Measurements from ENCODE around the gene HS3ST4.

HS3ST4 gene

DNA sequence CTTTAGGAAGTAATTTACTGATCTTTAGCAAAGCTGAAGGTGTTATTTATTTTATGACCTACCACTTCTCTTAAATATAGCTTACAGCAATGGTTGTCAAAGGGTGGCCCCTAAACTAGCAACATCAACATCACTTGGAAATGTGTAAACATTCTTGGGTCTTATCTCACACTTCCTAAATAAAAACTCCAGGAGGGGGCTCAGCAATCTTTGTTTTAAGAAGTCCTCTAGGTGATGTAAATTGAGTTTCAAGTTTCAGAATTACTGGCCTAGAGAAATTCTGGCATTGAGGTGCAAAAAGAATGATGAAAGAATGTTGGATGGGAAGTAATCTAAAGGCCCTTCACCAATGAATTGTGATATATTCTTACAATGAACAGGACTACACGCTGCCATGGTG is 142.3 kb downstream of the HS3ST4 start:
- no peaks in the 10 kb centered on the region for H3K36me3 ChIP-seq (replicated peaks; ENCODE audit: low read depth, low read length)
- H3K9me3 ChIP-seq (ENCODE audit: insufficient read depth, low read length): no peaks in the 10 kb centered on the region
- H3K9ac ChIP-seq (ENCODE audit: low read length): no peak overlapping the region
- no peak overlapping the region for H3K27ac ChIP-seq (ENCODE audit: low read length)
- 0 out of 2 replicates have a peak, but pooled peaks cover 7% of the 10 kb centered on the region for H3K27me3 ChIP-seq (ENCODE audit: low read depth, low read length)
- H4K20me1 ChIP-seq (ENCODE audit: insufficient read depth, low read length): no peaks in the 10 kb centered on the region
- H3K4me3 ChIP-seq (ENCODE audit: low read length): no peak overlapping the region
- 0 out of 2 replicates have a peak, but pooled peaks cover 4% of the 10 kb centered on the region for H3K4me1 ChIP-seq (ENCODE audit: low read length)
- H3K4me2 ChIP-seq (ENCODE audit: low read length): no peak overlapping the region
- no peak overlapping the region for H2AFZ ChIP-seq (ENCODE audit: low read depth, low read length)
- TF ChIP-seq, protein P1, sequence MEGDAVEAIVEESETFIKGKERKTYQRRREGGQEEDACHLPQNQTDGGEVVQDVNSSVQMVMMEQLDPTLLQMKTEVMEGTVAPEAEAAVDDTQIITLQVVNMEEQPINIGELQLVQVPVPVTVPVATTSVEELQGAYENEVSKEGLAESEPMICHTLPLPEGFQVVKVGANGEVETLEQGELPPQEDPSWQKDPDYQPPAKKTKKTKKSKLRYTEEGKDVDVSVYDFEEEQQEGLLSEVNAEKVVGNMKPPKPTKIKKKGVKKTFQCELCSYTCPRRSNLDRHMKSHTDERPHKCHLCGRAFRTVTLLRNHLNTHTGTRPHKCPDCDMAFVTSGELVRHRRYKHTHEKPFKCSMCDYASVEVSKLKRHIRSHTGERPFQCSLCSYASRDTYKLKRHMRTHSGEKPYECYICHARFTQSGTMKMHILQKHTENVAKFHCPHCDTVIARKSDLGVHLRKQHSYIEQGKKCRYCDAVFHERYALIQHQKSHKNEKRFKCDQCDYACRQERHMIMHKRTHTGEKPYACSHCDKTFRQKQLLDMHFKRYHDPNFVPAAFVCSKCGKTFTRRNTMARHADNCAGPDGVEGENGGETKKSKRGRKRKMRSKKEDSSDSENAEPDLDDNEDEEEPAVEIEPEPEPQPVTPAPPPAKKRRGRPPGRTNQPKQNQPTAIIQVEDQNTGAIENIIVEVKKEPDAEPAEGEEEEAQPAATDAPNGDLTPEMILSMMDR (IDR thresholded peaks at IDR 0.05; ENCODE audit: low read depth, low read length): no peak
- no peak for TF ChIP-seq EZH2phosphoT487 (IDR thresholded peaks at IDR 0.05; ENCODE audit: low read depth)
- H3K79me2 ChIP-seq (ENCODE audit: low read length): no peaks in the 10 kb centered on the region

- H3K9ac ChIP-seq (ENCODE audit: low read length): no peak overlapping the region
- no peaks in the 10 kb centered on the region for H3K36me3 ChIP-seq (replicated peaks; ENCODE audit: low read depth, low read length)
- TF ChIP-seq, protein P1 (IDR thresholded peaks at IDR 0.05; ENCODE audit: low read depth, low read length): no peak
- no peak for TF ChIP-seq EZH2phosphoT487 (IDR thresholded peaks at IDR 0.05; ENCODE audit: low read depth)
- no peaks in the 10 kb centered on the region for H4K20me1 ChIP-seq (ENCODE audit: insufficient read depth, low read length)
- 0 out of 2 replicates have a peak, but pooled peaks cover 7% of the 10 kb centered on the region for H3K27me3 ChIP-seq (ENCODE audit: low read depth, low read length)
- no peaks in the 10 kb centered on the region for H3K9me3 ChIP-seq (ENCODE audit: insufficient read depth, low read length)
- no peak overlapping the region for H3K4me3 ChIP-seq (ENCODE audit: low read length)
- H2AFZ ChIP-seq (ENCODE audit: low read depth, low read length): no peak overlapping the region
- H3K4me2 ChIP-seq (ENCODE audit: low read length): no peak overlapping the region
- 0 out of 2 replicates have a peak, but pooled peaks cover 4% of the 10 kb centered on the region for H3K4me1 ChIP-seq (ENCODE audit: low read length)
- H3K27ac ChIP-seq (ENCODE audit: low read length): no peak overlapping the region
- no peaks in the 10 kb centered on the region for H3K79me2 ChIP-seq (ENCODE audit: low read length)
Measured at GRCh38 chr16:25835126-25835525, 143.4 kb downstream of the HS3ST4 start.

- Histone ChIP-seq H3K9me3 (ENCODE audit: insufficient read depth, low read length) (no peaks in the 10 kb centered on the region), H3K4me2 (ENCODE audit: low read length) (peak overlapping the region; percentile 64), H3K4me3 (ENCODE audit: low read length) (peak overlapping the region; percentile 67), H3K79me2 (ENCODE audit: low read length) (no peaks in the 10 kb centered on the region), H4K20me1 (ENCODE audit: insufficient read depth, low read length) (no peaks in the 10 kb centered on the region), H3K27ac (ENCODE audit: low read length) (no peak overlapping the region), H3K9ac (ENCODE audit: low read length) (no peak overlapping the region), H2AFZ (ENCODE audit: low read depth, low read length) (peak overlapping the region; percentile 72), H3K27me3 (ENCODE audit: low read depth, low read length) (peaks cover 14% of the 10 kb centered on the region; the same call in 1 of the 2 replicates), H3K36me3 (replicated peaks; ENCODE audit: low read depth, low read length) (no peaks in the 10 kb centered on the region), H3K4me1 (ENCODE audit: low read length) (0 out of 2 replicates have a peak, but pooled peaks cover 4% of the 10 kb centered on the region)
- TF ChIP-seq EZH2phosphoT487 (IDR thresholded peaks at IDR 0.05; ENCODE audit: low read depth): no peak
- TF ChIP-seq, protein P1 (IDR thresholded peaks at IDR 0.05; ENCODE audit: low read depth, low read length): peak; percentile 82
Measured at GRCh38 chr16:25838724-25839186, 147.0 kb downstream of the HS3ST4 start.

GRCh38 chr16:25841761-25842160 is 150.0 kb downstream of the HS3ST4 start:
- Histone ChIP-seq H3K4me2 (ENCODE audit: low read length) (no peak overlapping the region), H3K79me2 (ENCODE audit: low read length) (no peaks in the 10 kb centered on the region), H3K4me3 (ENCODE audit: low read length) (no peak overlapping the region), H3K4me1 (ENCODE audit: low read length) (0 out of 2 replicates have a peak, but pooled peaks cover 4% of the 10 kb centered on the region), H3K36me3 (replicated peaks; ENCODE audit: low read depth, low read length) (no peaks in the 10 kb centered on the region), H3K27me3 (ENCODE audit: low read depth, low read length) (peaks cover 11% of the 10 kb centered on the region; the same call in 1 of the 2 replicates), H3K9ac (ENCODE audit: low read length) (no peak overlapping the region), H4K20me1 (ENCODE audit: insufficient read depth, low read length) (no peaks in the 10 kb centered on the region), H2AFZ (ENCODE audit: low read depth, low read length) (no peak overlapping the region), H3K9me3 (ENCODE audit: insufficient read depth, low read length) (no peaks in the 10 kb centered on the region), H3K27ac (ENCODE audit: low read length) (no peak overlapping the region)
- TF ChIP-seq, protein P1 (IDR thresholded peaks at IDR 0.05; ENCODE audit: low read depth, low read length): no peak
- no peak for TF ChIP-seq EZH2phosphoT487 (IDR thresholded peaks at IDR 0.05; ENCODE audit: low read depth)
